Prostate gland (tissue), 2 donors: ENCODE results near the gene ZNF423.

Experiments
- CTCF ChIP-seq, 4 experiments: fragments of 200-600 bp in 2 of 4; fragments of 450-650 bp in 2 of 4; sonication (generic) in 2 of 4; IDR thresholded peaks; 1 replicate in 3 of 4; 2 replicates in 1 of 4; pipeline ENCODE4 v1.5.1; 2016 to 2019; ENCODE audit warnings: antibody characterized with exemption in 4 of 4, mild to moderate bottlenecking in 2 of 4, moderate library complexity in 2 of 4
- POLR2A ChIP-seq: fragments of 450-650 bp; IDR thresholded peaks from one replicate; pipeline ENCODE4 v1.6.1; 2016; ENCODE audit warnings: antibody characterized with exemption, mild to moderate bottlenecking
- POLR2AphosphoS5 ChIP-seq: sonication (generic); formaldehyde crosslinking; IDR thresholded peaks from one replicate; pipeline ENCODE4 v1.6.1; 2017; ENCODE audit warnings: antibody characterized with exemption

- TF ChIP-seq CTCF (IDR thresholded peaks at IDR 0.05): no peak
- TF ChIP-seq POLR2A: no peak
- TF ChIP-seq POLR2AphosphoS5: no peak
Measured at GRCh38 chr16:49664221-49665215, 191.4 kb downstream of the ZNF423 start.
